GM20431 (cell line): ENCODE measurements around the gene CBLN3.

Source experiments
- in situ Hi-C: fragments of 300-500 bp; cut with MseI, MboI; formaldehyde crosslinking; loops from one replicate; pipeline ENCODE4 v1.15.0; 2020; ENCODE audit warnings: low sequenced_read_pairs; ENCODE audit not compliant: unreplicated experiment

CBLN3 gene

DNA sequence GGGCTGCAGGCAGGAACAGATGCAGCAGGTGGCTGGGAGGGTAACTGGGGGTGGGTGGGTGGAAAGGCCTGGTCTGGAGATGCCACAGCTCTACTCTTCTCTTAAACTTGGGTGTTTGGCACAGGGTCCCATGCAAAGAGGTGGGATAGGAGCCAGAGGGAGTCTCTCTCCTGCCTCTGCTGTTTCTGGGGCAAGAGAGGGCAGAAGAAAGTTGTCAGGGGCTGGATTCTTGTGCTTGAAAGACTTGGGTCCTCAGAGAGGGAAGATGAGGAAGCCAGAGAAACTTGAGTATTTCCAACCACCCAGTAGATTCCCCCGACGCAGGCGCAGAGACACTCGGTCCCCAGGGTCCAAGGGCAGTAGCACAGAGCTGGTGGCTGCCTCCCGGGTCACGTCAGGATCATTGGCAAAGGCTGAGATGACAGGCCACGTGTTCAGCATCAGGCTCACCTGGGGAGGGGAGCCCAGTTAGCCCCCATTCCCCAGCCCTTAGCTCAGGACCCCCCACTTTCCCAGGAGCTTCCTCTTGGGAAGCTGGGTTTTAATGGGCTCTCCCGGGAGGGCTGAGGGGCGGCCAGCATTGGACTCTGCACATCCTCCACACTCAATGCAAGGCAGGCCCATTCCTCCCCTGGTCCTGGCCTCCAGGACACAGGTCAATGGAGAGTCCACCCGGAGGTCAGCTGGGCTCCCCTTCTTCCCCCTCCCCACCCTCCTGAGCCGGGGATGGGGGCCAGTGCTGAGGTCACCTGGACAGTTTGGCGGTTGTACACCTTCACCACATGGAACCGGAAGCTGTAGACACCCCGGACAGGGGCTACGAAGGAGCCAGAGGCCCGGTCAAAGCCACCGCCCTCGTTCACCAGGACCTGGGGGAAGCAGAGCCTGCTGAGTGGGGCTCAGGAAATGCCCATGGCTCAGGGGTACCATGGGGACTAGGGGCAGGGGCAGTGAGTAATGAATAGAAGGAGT lies 1.6 kb downstream of the CBLN3 start:
- in situ Hi-C loops, result no loop called here

DNA sequence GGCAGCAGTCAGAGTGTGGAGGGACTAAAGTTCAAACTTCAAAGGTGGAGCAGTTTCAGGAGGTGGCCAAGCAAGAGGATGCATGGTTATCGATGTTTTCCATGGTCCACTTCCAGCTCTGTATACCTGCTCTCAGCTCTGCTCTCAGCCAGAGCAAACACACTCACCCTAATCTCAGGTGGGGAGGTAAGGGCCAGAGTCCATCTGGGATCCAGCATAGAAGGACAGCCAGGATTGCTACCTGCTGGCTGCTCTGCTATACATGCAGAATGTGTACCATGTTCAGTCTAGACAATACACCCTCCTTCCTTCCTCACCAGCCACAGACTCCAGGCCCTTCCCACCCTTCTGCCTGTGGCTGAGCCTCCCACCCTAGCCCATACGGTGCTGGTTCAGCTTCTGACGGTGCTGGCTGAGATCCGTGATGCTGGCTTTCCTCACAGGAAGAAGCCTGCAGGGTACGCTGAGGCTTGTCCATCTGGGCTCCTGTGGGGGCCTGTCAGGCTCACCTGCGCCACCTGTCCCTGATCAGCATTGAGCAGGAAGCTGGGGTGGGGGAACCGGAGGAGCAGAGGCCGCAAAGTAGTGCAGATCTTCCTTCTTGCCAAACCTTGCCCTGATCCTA lies 2.4 kb downstream of the CBLN3 start:
- in situ Hi-C loops, result no loop called here

DNA sequence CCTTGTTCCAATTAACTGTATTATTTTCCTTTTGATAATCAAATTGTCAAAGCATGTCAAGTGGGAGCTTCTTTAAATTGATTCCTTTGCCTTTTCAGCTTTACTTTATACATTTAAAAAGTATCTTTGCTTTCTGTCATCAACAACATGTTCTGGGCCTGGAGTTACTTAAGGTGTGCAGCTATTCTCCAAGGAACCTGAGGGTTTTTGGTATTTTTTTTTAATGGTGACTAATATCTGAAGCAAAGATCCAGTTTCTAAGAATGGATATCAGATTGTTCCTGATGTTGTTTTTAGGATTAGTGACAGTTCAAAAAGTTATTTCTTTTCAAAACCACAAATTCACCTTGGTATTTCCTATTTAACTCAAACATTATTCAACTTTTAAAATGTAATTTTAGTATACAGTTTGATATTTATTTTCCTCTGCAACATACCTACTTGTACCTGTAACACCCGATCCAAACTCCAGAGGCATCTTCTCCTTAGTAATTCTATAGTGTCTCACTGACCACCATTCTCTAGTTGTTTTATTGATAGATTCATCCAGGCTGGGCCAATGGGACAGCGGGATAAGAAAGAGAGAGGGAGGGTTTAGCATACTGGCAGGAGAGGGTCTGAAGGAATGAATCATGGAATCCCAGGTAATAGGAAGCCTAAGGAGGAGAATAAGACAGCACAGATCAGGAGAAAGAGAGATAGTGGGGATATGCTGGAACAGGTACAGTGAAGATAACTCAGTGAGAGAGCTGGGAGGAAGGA lies 3.1 kb downstream of the CBLN3 start:
- in situ Hi-C loops, result no loop called here

DNA sequence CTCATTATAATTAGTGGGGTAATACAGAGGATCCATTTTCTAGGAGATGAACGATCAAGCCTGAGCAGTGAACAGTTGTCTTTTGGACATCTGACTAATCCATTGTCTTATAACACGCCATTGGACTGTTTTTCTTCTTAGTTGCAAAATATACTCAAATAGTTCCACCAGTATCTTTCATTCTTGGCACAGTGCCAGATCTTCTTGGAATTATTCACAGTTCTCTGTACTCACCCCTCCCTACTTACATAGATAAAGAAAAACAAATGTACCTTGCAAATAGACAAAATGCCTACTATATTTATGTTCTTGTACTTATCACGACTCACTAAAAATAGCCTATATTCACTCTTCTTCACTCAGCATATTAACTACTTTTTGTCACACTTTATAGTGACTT lies 3.8 kb downstream of the CBLN3 start:
- in situ Hi-C loops, result no loop called here

DNA sequence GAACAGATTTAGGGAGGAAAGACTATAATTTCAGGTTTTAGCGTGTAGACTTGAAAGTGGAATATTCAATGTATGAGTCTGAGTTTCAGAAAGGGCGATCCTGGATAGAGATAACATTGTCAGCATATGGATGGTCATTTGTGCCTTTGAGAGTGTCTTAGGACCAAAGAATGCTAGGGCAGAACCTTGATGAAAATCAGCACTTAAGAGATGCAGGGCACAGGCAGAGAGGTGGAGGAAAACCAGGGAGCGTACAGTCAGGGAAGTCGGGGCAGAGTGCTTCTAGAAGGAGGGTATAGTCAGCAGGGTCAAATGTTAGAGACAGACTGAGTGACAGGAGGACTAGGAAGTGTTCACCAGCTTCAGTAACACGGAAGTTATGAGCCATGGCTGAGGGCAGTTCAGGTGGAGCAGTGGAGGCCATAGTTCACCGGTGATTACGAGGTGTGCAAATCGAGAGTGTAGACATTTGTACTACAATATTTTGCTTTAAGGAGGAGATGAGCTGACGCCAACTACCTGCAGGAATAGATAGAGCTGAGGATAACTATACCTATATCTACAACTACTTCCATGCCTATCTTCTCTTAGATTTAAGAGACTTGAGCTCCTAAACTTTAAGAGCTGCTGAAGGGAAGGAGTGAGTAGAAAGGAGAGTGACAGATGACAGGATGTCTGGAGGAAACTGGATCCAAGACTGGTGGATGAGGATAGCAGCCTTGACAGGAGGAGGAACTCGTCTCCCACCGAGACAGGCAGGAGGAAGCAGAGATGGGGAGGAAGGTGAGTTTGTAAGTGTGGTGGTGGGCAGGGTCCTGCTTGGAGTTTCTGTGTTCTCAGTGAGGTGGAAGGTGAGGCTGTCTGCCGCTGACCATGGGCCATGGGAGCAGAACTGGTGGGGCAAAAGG lies 6.5 kb downstream of the CBLN3 start:
- in situ Hi-C loops, result no loop called here

DNA sequence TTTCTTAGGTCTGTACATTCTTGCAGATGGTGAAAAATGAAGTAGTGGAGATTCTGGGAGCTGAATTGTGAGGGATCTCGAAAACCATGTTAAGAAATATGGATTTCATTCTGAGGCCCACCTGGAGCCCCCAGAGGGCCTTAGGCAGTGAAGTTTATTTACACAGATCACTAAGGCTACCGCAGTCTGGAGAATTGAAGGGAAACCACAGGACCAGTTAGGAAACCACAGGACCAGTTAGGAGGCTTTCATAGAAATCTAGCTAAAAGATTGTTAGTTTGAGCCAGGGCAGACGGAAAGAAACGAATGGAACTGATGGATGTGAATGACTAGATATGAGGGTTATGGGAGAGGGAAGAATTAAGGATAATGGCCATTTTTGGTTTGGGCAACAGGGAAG lies 7.2 kb downstream of the CBLN3 start:
- in situ Hi-C loops, result no loop called here

DNA sequence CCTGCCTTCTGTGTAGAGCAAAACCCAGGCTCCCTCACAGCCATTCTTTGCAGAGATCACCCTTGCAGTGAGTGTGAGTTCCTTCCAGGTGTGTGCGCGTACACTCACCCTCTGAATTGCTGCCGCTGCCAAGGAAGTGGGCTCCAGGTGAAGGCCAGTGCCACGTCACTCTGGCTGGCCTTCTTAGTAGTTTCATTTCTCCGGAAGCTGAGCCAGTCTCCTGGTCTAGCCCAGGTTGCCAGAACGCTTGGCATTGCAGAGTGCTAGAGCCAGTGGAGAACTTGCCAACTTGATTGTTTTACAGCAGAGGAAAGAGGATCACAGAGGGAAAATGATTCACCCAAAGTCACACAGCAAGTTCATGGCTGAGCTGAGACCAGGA lies 11.0 kb downstream of the CBLN3 start:
- in situ Hi-C loops, result no loop called here

DNA sequence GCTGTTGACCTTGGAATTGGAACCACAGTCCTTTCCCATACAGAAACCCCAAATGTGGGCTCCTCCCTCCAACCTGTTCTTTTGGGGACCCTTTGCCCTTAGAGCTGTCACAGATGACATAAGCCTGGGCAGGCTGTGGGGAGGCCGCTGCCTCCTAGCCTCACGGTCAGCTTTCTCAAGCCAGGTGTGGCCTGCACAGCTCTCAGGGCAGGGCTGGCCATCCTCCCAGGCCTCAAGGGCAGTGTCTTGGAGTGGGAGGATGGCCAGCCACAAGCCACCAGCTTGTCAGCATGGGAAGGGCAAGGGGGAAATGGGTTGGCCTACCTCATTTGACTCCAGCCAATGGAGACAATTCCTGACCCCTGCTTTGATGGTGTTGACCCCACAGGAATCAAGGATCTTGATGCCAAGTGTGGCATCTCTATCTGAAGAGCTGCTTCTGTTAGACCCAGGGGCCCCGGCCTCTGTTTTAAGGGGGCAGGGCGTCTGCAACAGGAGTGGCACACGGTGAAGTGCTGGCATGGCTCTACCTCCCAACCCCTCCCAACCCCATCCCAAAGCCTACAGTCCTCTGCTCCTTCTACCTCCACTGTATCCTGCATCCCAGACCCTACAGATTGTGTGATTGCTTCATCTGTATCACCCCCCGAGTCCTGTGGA lies 11.5 kb downstream of the CBLN3 start:
- in situ Hi-C loops, result no loop called here

DNA sequence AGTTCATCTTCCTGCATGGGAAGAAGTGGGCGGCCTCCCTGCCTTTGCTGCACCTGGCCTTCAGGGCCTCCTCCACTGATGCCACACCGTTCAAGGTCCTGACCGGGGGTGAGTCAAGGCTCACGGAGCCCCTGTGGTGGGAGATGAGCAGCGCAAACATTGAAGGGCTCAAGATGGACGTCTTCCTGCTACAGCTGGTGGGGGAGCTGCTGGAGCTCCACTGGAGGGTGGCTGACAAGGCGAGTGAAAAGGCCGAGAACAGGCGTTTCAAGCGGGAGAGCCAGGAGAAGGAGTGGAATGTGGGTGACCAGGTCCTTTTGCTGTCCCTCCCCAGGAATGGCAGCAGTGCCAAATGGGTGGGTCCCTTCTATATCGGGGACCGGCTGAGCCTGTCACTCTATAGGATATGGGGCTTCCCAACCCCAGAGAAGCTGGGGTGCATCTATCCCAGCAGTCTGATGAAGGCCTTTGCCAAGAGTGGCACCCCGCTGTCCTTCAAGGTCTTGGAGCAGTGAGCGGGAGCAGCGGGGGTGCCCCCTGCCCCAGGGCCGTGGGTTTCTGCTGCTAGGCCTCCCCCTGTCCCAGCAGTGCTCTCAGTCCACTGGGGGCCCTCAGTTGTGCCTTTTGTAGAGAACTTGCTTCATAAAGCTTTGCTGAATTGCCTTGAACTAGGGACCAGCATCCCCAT lies 12.4 kb downstream of the CBLN3 start:
- in situ Hi-C loops, result no loop called here

DNA sequence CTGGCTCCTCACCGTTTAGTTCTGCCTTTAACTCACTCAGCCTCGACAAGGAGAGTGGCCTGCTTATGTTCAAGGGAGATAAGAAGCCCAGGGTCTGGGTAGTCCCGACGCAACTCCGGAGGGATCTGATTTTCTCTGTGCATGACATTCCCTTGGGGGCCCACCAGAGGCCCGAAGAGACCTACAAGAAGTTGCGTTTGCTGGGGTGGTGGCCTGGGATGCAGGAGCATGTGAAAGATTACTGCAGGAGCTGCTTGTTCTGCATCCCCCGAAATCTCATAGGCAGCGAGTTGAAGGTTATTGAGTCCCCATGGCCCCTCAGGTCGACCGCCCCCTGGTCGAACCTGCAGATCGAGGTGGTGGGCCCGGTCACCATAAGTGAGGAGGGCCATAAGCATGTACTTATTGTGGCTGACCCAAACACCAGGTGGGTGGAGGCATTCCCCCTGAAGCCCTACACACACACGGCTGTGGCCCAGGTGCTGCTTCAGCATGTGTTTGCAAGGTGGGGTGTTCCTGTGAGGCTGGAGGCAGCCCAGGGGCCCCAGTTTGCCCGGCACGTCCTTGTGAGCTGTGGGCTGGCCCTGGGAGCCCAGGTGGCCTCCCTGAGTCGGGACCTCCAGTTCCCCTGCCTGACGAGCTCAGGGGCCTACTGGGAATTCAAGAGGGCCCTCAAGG lies 13.1 kb downstream of the CBLN3 start:
- in situ Hi-C loops, result no loop called here

DNA sequence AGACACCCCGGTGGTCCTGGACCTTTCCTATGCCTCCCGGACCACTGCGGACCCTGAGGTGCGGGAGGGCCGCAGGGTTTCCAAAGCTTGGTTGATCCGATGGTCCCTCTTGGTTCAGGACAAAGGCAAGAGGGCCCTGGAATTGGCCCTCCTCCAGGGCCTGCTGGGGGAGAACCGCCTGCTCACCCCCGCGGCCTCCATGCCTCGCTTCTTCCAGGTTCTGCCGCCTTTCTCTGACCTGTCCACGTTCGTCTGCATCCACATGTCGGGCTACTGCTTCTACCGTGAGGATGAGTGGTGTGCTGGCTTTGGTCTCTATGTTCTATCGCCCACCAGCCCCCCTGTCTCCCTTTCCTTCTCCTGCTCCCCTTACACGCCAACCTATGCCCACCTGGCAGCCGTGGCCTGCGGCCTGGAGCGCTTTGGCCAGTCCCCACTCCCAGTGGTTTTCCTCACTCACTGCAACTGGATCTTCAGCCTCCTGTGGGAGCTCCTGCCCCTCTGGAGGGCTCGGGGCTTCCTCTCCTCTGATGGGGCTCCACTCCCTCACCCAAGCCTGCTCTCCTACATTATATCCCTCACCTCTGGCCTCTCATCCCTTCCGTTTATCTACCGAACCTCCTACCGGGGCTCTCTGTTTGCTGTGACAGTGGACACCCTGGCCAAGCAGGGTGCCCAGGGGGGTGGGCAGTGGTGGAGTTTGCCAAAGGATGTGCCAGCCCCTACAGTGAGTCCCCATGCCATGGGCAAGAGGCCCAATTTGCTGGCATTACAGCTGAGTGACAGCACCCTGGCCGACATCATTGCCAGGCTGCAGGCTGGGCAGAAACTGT lies 13.8 kb downstream of the CBLN3 start:
- in situ Hi-C loops, result no loop called here

DNA sequence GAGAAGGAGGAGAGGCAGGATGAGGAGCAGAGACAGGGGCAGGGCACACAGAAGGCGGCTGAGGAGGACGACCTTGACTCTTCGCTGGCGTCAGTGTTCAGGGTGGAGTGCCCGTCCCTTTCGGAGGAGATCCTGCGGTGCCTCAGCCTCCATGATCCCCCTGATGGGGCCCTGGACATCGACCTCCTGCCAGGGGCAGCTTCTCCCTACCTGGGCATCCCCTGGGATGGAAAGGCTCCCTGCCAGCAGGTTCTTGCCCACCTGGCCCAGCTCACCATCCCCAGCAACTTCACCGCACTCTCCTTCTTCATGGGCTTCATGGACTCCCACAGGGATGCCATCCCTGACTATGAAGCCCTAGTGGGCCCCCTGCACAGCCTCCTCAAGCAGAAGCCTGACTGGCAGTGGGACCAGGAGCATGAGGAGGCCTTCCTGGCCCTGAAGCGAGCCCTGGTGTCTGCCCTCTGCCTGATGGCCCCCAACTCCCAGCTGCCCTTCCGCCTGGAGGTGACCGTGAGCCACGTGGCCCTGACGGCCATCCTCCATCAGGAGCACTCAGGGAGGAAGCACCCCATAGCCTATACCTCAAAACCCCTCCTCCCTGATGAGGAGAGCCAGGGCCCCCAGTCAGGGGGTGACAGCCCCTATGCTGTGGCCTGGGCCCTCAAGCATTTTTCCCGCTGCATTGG lies 14.6 kb downstream of the CBLN3 start:
- in situ Hi-C loops, result no loop called here

DNA sequence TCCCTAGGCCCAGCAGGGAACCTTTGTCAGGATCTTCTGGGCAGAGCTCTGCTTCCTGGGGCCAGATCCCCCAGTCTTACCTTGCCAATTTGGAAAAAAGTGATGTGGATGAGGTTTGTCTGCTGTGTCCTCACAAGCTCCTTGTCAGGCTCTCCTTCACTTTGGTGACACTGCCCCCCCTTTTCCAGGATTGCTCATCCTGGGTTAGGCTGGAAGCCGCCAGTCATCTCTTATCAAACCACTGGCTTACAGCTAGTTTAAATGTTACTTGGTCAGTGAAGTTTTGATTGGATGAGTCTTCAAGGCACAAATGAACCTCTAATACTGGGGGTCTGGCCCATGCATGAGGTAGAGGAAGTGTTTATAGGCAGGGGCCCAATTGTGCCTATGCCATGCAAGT lies 15.4 kb downstream of the CBLN3 start:
- in situ Hi-C loops, result no loop called here

DNA sequence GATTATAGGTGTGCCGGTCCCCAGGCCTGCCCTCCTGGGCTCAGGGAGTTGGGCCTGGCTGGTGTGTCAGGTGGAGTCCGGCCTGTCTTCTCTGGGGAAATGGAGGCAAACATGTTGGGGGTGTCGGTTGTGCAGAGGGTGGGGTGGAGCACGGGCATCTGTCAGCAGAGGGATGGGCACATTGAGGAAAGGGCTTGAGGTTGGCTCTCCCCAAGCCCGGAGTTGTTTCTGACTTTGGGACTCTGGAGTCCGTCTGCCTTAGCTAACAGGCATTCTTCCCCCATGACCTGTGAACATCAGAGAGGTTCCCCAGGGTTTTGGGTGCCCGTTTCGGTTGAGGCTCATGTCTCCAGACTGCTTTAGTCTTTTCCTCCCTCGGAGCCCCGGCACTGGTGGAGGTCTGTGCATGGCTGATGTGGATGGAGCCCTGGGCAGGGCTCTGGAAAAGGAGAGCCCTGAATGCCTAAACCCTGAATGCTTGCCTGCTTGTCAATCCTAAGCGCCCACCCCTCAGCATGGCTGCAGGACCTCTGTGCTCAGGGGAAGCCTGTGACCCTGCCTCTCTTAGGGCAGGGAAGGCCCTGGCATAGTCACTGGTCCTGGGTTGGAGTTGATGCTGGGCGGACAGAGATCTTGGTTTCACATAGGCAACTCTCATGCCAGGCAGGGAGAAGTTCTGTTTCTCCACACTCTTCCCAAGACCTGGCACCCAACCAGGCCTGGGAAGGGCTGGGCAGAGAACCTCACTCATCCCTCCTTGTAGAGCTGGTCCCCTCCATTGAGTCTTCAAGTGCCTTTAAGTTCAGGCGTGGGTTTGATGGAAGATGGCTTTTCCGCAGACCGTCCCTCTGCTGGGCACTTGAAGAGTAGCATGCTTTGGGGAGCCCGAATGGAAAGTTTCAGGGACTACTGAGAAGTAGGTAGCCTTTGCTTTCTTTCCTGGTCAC lies 17.8 kb downstream of the CBLN3 start:
- in situ Hi-C loops, result no loop called here

DNA sequence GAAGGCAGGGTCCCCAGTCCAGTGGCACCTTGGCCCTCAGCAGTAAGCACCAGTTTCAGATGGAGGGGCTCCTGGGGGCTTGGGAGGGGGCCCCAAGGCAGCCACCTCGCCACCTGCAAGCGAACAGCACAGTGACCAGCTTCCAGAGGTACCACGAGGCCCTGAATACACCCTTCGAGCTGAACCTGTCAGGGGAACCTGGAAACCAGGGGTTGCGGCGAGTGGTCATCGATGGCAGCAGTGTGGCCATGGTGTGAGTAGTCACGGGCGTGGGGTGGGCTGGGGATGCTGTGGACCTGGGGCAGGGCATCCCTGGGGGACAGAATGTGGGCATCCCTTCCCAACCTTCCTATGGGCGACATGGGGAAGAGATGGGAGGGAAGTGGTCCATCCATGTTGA lies 19.5 kb downstream of the CBLN3 start:
- in situ Hi-C loops, result no loop called here

DNA sequence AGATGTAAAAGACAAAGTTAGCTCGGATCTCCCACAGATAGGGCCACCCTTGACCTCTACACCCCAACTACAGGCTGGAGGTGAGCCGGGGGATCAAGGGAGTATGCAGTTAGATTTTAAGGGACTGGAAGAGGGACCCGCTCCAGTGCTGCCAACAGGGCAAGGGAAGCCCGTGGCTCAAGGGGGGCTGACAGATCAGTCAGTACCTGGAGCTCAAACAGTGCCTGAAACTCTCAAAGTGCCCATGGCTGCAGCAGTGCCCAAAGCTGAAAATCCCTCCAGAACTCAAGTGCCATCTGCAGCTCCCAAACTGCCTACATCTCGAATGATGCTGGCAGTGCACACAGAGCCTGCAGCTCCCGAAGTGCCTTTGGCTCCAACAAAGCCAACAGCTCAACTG lies 20.3 kb downstream of the CBLN3 start:
- in situ Hi-C loops, result no loop called here
